H1 (cell line): Measurements from ENCODE around the gene ITPKB. TPM values are rescaled to one million over a fixed set of nuclear protein-coding genes. Genes with fewer than 3 reads are reported as not detected.
A peak's percentile ranks its signal among the peaks of the same experiment; 100 is the strongest.

Source experiments
- CTCF ChIA-PET: fragments of 300-600 bp; sonication (Branson Sonifier 250); formaldehyde crosslinking; loops from one replicate; lab custom pipeline; 2021; ENCODE audit not compliant: partially characterized antibody; lab: Charles Lee
- POLR2A ChIA-PET: fragments of 300-600 bp; sonication (Branson Sonifier 250); formaldehyde crosslinking; loops from one replicate; lab custom pipeline; 2021; ENCODE audit warnings: inconsistent platforms; ENCODE audit not compliant: partially characterized antibody; lab: Charles Lee
- DNase-seq, 2 experiments: peaks; one replicate each; pipeline versions ENCODE4 v3.0.0 to v3.0.0-alpha.2; 2010 to 2022; ENCODE audit warnings: low spot score in 2 of 2, low read depth in 1 of 2, mixed read lengths in 1 of 2
- FAIRE-seq: peaks from 2 replicates; lab custom pipeline; 2011; peaks lifted over from hg19 to GRCh38; lab: Jason Lieb, UNC
- H2AFZ ChIP-seq: 2 replicates; pipeline ENCODE4 v1.8.1; 2012; ENCODE audit warnings: low read length, inconsistent platforms
- H2AK5ac ChIP-seq: 2 replicates; pipeline ENCODE4 v1.6.1; 2013; ENCODE audit warnings: low read depth, low read length
- H2BK120ac ChIP-seq: replicated peaks from 2 replicates; pipeline ENCODE3; 2013; ENCODE audit warnings: low read depth, low read length, inconsistent platforms
- H2BK12ac ChIP-seq: 2 replicates; pipeline ENCODE4 v1.6.1; 2013; ENCODE audit warnings: low read depth, low read length
- H2BK15ac ChIP-seq: 2 replicates; pipeline ENCODE4 v1.6.1; 2013; ENCODE audit warnings: low read length
- H2BK20ac ChIP-seq: 2 replicates; pipeline ENCODE4 v1.6.1; 2013; ENCODE audit warnings: low read length
- H2BK5ac ChIP-seq: 2 replicates; pipeline ENCODE4 v1.6.1; 2013; ENCODE audit warnings: low read depth, low read length
- H3K14ac ChIP-seq: 2 replicates; pipeline ENCODE4 v1.6.1; 2013; ENCODE audit warnings: inconsistent platforms; ENCODE audit not compliant: insufficient read length
- H3K18ac ChIP-seq: 2 replicates; pipeline ENCODE4 v1.6.1; 2013; ENCODE audit warnings: low read length; ENCODE audit errors: extremely low read depth
- H3K23ac ChIP-seq: 2 replicates; pipeline ENCODE4 v1.6.1; 2013; ENCODE audit warnings: inconsistent platforms; ENCODE audit not compliant: insufficient read length
- H3K23me2 ChIP-seq: 2 replicates; pipeline ENCODE4 v1.6.1; 2013; ENCODE audit warnings: low read depth, low read length
- H3K27ac ChIP-seq: 2 replicates; pipeline ENCODE4 v1.6.1; 2011; ENCODE audit warnings: low read depth, low read length, inconsistent platforms
- H3K27me3 ChIP-seq, 4 experiments: replicated peaks in 1 of 4; 1 replicate in 1 of 4; 2 replicates in 3 of 4; pipeline versions ENCODE4 v1.6.1 to v1.8.1; 2011 to 2013; ENCODE audit warnings: low read length in 3 of 4, mild to moderate bottlenecking in 3 of 4, inconsistent platforms in 2 of 4, mixed read lengths in 2 of 4, moderate library complexity in 1 of 4; ENCODE audit not compliant: control insufficient read depth in 3 of 4, insufficient read depth in 3 of 4; ENCODE audit errors: extremely low read depth in 1 of 4
- H3K36me3 ChIP-seq, 4 experiments: 2 replicates each; pipeline versions ENCODE4 v1.6.1 to v1.8.1; 2011 to 2013; ENCODE audit warnings: mild to moderate bottlenecking in 4 of 4, low read length in 3 of 4, moderate library complexity in 2 of 4, control low read depth in 1 of 4, inconsistent platforms in 1 of 4; ENCODE audit not compliant: insufficient read depth in 4 of 4, control insufficient read depth in 2 of 4
- H3K4ac ChIP-seq: replicated peaks from 2 replicates; pipeline ENCODE3; 2013; ENCODE audit warnings: low read length, low read depth, mixed read lengths, inconsistent platforms; ENCODE audit not compliant: insufficient read length
- H3K4me1 ChIP-seq, 4 experiments: replicated peaks in 1 of 4; 1 replicate in 1 of 4; 2 replicates in 3 of 4; pipeline versions ENCODE4 v1.6.1 to v1.8.1; 2011 to 2013; ENCODE audit warnings: low read length in 3 of 4, inconsistent platforms in 2 of 4, mixed read lengths in 1 of 4; ENCODE audit not compliant: insufficient read depth in 4 of 4, control insufficient read depth in 3 of 4
- H3K4me2 ChIP-seq, 2 experiments: 2 replicates each; pipeline versions ENCODE4 v1.6.1 to v1.8.1; 2011 to 2013; ENCODE audit warnings: low read depth in 2 of 2, low read length in 2 of 2, control low read depth in 1 of 2, inconsistent platforms in 1 of 2, mild to moderate bottlenecking in 1 of 2; ENCODE audit not compliant: insufficient read depth in 1 of 2
- H3K4me3 ChIP-seq, 4 experiments: fragments of 200-600, 300-600 bp in 1 of 4; sonication (generic), shearing (Covaris generic), sonication (Bioruptor Twin) in 1 of 4; 2 replicates each; pipeline versions ENCODE4 v1.5.1 to v1.8.1; 2011 to 2016; ENCODE audit warnings: low read length in 4 of 4, low read depth in 3 of 4, control low read depth in 2 of 4, inconsistent platforms in 2 of 4, mild to moderate bottlenecking in 2 of 4, mixed read lengths in 1 of 4, moderate library complexity in 1 of 4; ENCODE audit not compliant: insufficient read depth in 2 of 4; ENCODE audit errors: extremely low read depth in 1 of 4
- H3K56ac ChIP-seq: replicated peaks from 2 replicates; pipeline ENCODE3; 2013; ENCODE audit warnings: low read depth, mild to moderate bottlenecking, mixed read lengths, low read length, inconsistent platforms; ENCODE audit not compliant: insufficient read length
- H3K79me1 ChIP-seq: 2 replicates; pipeline ENCODE4 v1.6.1; 2013; ENCODE audit warnings: low read depth, low read length, control low read depth
- H3K79me2 ChIP-seq, 2 experiments: 2 replicates each; pipeline versions ENCODE4 v1.6.1 to v1.8.1; 2012 to 2013; ENCODE audit warnings: low read length in 2 of 2, mild to moderate bottlenecking in 2 of 2, inconsistent platforms in 1 of 2; ENCODE audit not compliant: insufficient read depth in 2 of 2, control insufficient read depth in 1 of 2
- H3K9ac ChIP-seq, 4 experiments: replicated peaks in 1 of 4; 1 replicate in 1 of 4; 2 replicates in 3 of 4; pipeline versions ENCODE4 v1.6.1 to v1.8.1; 2011 to 2013; ENCODE audit warnings: low read depth in 3 of 4, low read length in 3 of 4, control low read depth in 2 of 4, mild to moderate bottlenecking in 2 of 4, moderate library complexity in 2 of 4, inconsistent platforms in 1 of 4; ENCODE audit errors: extremely low read depth in 1 of 4
- H3K9me3 ChIP-seq, 2 experiments: 2 replicates each; pipeline versions ENCODE4 v1.6.1 to v1.8.1; 2012 to 2013; ENCODE audit warnings: mild to moderate bottlenecking in 2 of 2, moderate library complexity in 2 of 2, control low read depth in 1 of 2, inconsistent platforms in 1 of 2, low read depth in 1 of 2, low read length in 1 of 2, mixed read lengths in 1 of 2; ENCODE audit not compliant: insufficient read depth in 2 of 2
- H4K20me1 ChIP-seq, 2 experiments: replicated peaks in 1 of 2; 2 replicates each; pipeline versions ENCODE3 to v1.8.1; 2011 to 2013; ENCODE audit warnings: inconsistent platforms in 2 of 2, low read length in 2 of 2, mild to moderate bottlenecking in 1 of 2; ENCODE audit not compliant: insufficient read depth in 2 of 2, control insufficient read depth in 1 of 2
- H4K5ac ChIP-seq: 2 replicates; pipeline ENCODE4 v1.6.1; 2013; ENCODE audit warnings: low read length, low read depth, mixed read lengths, inconsistent platforms; ENCODE audit not compliant: insufficient read length
- H4K8ac ChIP-seq: 2 replicates; pipeline ENCODE4 v1.8.0; 2013; ENCODE audit warnings: mild to moderate bottlenecking, moderate library complexity, low read length, inconsistent platforms; ENCODE audit not compliant: insufficient read depth; ENCODE audit errors: extremely low read depth
- H4K91ac ChIP-seq: replicated peaks from 2 replicates; pipeline ENCODE3; 2013; ENCODE audit warnings: low read length, mixed read lengths, inconsistent platforms; ENCODE audit not compliant: insufficient read length
- ASH2L ChIP-seq: fragments of 200-600, 300-600 bp; sonication (generic); IDR thresholded peaks from one replicate; pipeline ENCODE4 v1.7.1; 2017; ENCODE audit warnings: low read length
- ATF3 ChIP-seq: IDR thresholded peaks from 2 replicates; pipeline ENCODE4 v1.6.1; 2011; ENCODE audit warnings: low read depth, mild to moderate bottlenecking, low read length; ENCODE audit not compliant: insufficient read depth
- CREB1 ChIP-seq: IDR thresholded peaks from 2 replicates; pipeline ENCODE4 v1.6.1; 2012; ENCODE audit warnings: inconsistent platforms
- GTF2F1 ChIP-seq: IDR thresholded peaks from 2 replicates; pipeline ENCODE4 v1.6.1; 2012; ENCODE audit warnings: low read depth, low read length, improper control_type of control experiment, borderline replicate concordance
- HDAC2 ChIP-seq, 2 experiments: fragments of 300-600 bp in 1 of 2; sonication (generic) in 1 of 2; IDR thresholded peaks; 2 replicates each; pipeline ENCODE4 v1.6.1; 2011 to 2012; ENCODE audit warnings: low read depth in 2 of 2, low read length in 2 of 2, mild to moderate bottlenecking in 2 of 2, moderate library complexity in 2 of 2, borderline replicate concordance in 1 of 2, inconsistent platforms in 1 of 2
- POU5F1 ChIP-seq: IDR thresholded peaks from 2 replicates; pipeline ENCODE4 v1.6.1; 2011; ENCODE audit warnings: low read depth, mild to moderate bottlenecking, low read length, moderate library complexity
- RFX5 ChIP-seq: IDR thresholded peaks from 2 replicates; pipeline ENCODE4 v1.6.1; 2011; ENCODE audit warnings: low read depth, low read length, improper control_type of control experiment, borderline replicate concordance
- RXRA ChIP-seq: IDR thresholded peaks from 2 replicates; pipeline ENCODE4 v1.6.1; 2011; ENCODE audit warnings: low read depth, mild to moderate bottlenecking, low read length, moderate library complexity; ENCODE audit not compliant: insufficient read depth
- SAP30 ChIP-seq: fragments of 300-600 bp; sonication (generic); IDR thresholded peaks from 2 replicates; pipeline ENCODE4 v1.7.1; 2012; ENCODE audit warnings: low read length, moderate library complexity, mild to moderate bottlenecking, inconsistent platforms; ENCODE audit not compliant: insufficient read depth, insufficient replicate concordance
- SIRT6 ChIP-seq: IDR thresholded peaks from one replicate; pipeline ENCODE4 v1.7.1; 2012; ENCODE audit warnings: low read length, inconsistent platforms
- SUZ12 ChIP-seq: fragments of 200-600 bp; sonication (generic); IDR thresholded peaks from 2 replicates; pipeline ENCODE4 v1.6.1; 2012; ENCODE audit warnings: mild to moderate bottlenecking, inconsistent platforms, low read length, moderate library complexity, mixed read lengths
- WGBS, 2 experiments: shearing (Covaris generic) in 1 of 2; methylation state at CpG; one replicate each; pipeline versions ENCODE4 v1.1.6 to v1.1.7; 2013 to 2015; ENCODE audit warnings: low lambda C conversion rate in 2 of 2, mixed read lengths in 2 of 2, inconsistent platforms in 1 of 2, low coverage in 1 of 2, missing lambda C conversion rate in 1 of 2; ENCODE audit not compliant: insufficient replicate concordance in 2 of 2, insufficient coverage in 1 of 2, insufficient read length in 1 of 2; ENCODE audit errors: extremely low coverage in 1 of 2, missing lambda C conversion rate in 1 of 2; 5-methylcytosine and 5-hydroxymethylcytosine counted together
- polyA plus RNA-seq, 7 experiments: library from polyadenylated mRNA; depleted of rRNA in 3 of 7; stranded (reverse) in 5 of 7; unstranded in 2 of 7; fragments of >200 nt in 5 of 7; fragments of 200-250 nt in 2 of 7; gene quantifications; 1 replicate in 5 of 7; 2 replicates in 1 of 7; 4 replicates in 1 of 7; pipeline versions ENCODE4 v1.2.1 to v1.2.3, GENCODE V29; 2011 to 2013; ENCODE audit warnings: missing spikeins in 2 of 7, mixed read lengths in 2 of 7
- total RNA-seq: library from RNA; stranded (reverse); fragmentation: NEBNext Ultra II Directional; extraction: Animal tissue kit (Norgen Biotek cat#: 25700); gene quantifications from 2 replicates; pipeline ENCODE4 v1.2.1, GENCODE V29; 2021
- TF ChIP-seq, protein P1 (sequence below): IDR thresholded peaks from 2 replicates; pipeline ENCODE4 v1.6.1; 2011; ENCODE audit warnings: low read length, improper control_type of control experiment

Gene ITPKB
- total and polyA plus RNA-seq, 2 of the 8 experiments (the other 6 are each of a cell fraction or from before 2014, with no cell fraction given), result 1.7 to 4.8 TPM

DNA sequence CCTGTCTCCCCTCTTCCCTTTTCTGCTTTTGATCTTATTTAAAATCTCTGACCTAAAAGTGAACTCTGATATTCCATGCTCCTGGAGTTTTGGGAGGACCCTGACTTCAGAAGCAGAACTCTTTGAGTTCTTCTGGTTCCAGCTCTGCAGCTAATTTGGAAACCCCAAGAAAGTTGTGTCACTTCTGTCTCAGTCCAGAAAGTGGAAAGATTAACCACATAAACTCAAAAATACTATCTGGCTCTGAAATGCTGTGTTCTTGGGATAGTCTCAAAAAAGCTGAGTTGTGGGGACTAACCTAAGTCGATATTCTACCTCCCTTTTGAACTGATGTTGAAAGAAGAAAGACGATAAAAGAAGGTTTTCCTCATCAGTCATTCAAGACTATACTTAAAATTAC lies 59.8 kb downstream of the ITPKB start:
- H2BK12ac ChIP-seq, result no peak overlapping the region
- peak overlapping the region in 1 of 4 experiments; percentile 51; a peak in 2 of 8 replicates for H3K4me3 ChIP-seq
- no peaks in the 10 kb centered on the region for H3K36me3 ChIP-seq
- no peak overlapping the region for H4K8ac ChIP-seq
- H3K79me2 ChIP-seq, result no peaks in the 10 kb centered on the region
- peaks cover 6 to 19% (median 15%) of the 10 kb centered on the region in 4 experiments; a peak in 6 of 7 replicates for H3K4me1 ChIP-seq
- FAIRE-seq (no peak), DNase-seq (no peak)
- no peak overlapping the region for H3K23ac ChIP-seq
- no peak overlapping the region for H3K56ac ChIP-seq
- H3K14ac ChIP-seq, result no peak overlapping the region
- H3K27ac ChIP-seq, result no peak overlapping the region
- H3K9ac ChIP-seq, result no peak overlapping the region
- no peak overlapping the region for H4K91ac ChIP-seq
- no peak overlapping the region for H3K18ac ChIP-seq
- H2BK5ac ChIP-seq, result no peak overlapping the region
- no peak overlapping the region for H2AFZ ChIP-seq
- no peak overlapping the region for H2BK15ac ChIP-seq
- peaks cover 0 to 29% (median 7%) of the 10 kb centered on the region in 4 experiments; a peak in 4 of 7 replicates for H3K27me3 ChIP-seq
- H2AK5ac ChIP-seq, result no peak overlapping the region
- H2BK120ac ChIP-seq, result no peak overlapping the region
- no peaks in the 10 kb centered on the region; the same call in 1 of the 2 replicates for H3K79me1 ChIP-seq
- no peak overlapping the region for H2BK20ac ChIP-seq
- ChIA-PET POLR2A (interaction anchor here (1.0 kb wide), 1 partner anchor 315 kb away, joined by 3 read pairs; no protein-coding TSS in a partner anchor), CTCF (interaction anchor here (1.1 to 1.6 kb wide), 6 partner anchors 23 to 129 kb away, joined by 3 to 5 read pairs (median 4); no protein-coding TSS in a partner anchor)
- H4K20me1 ChIP-seq, result no peaks in the 10 kb centered on the region
- H3K23me2 ChIP-seq, result peaks cover 2% of the 10 kb centered on the region; the same call in 1 of the 2 replicates
- 69% methylated on average over 2 of the region's 2 CpGs; no CpG with 5 or more reads in 1 of the 2 experiments for WGBS, 2 experiments
- H3K4me2 ChIP-seq, result peak overlapping the region in 1 of 2 experiments; percentile 56; a peak in 2 of 4 replicates
- H3K9me3 ChIP-seq, result no peaks in the 10 kb centered on the region
- no peak overlapping the region for H4K5ac ChIP-seq
- H3K4ac ChIP-seq, result no peak overlapping the region
- TF ChIP-seq ATF3, result no peak
- TF ChIP-seq SIRT6, result no peak
- TF ChIP-seq SAP30, result no peak
- no peak for TF ChIP-seq ASH2L
- TF ChIP-seq GTF2F1, result no peak
- TF ChIP-seq POU5F1, result no peak
- TF ChIP-seq RFX5, result no peak
- TF ChIP-seq CREB1, result no peak
- TF ChIP-seq RXRA, result no peak
- TF ChIP-seq HDAC2 (IDR thresholded peaks at IDR 0.05; ENCODE audit: borderline replicate concordance in 1 of 2, low read depth in 2 of 2, low read length in 2 of 2), result no peak
- TF ChIP-seq, protein P1, sequence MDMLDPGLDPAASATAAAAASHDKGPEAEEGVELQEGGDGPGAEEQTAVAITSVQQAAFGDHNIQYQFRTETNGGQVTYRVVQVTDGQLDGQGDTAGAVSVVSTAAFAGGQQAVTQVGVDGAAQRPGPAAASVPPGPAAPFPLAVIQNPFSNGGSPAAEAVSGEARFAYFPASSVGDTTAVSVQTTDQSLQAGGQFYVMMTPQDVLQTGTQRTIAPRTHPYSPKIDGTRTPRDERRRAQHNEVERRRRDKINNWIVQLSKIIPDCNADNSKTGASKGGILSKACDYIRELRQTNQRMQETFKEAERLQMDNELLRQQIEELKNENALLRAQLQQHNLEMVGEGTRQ, result no peak
- TF ChIP-seq SUZ12, result no peak
